SK-N-SH (cell line): ENCODE results near the gene RFTN1. TPM values are rescaled to one million over a fixed set of nuclear protein-coding genes. Genes with fewer than 3 reads are reported as not detected.

Experiments
- CTCF ChIA-PET: fragments of 300-600, 350-600 bp; formaldehyde crosslinking; extraction: SDS; loops from one replicate; lab custom pipeline; 2021; lab: Yijun Ruan, JAX
- POLR2A ChIA-PET: fragments of 350-600 bp; sonication (Branson Sonifier 250); formaldehyde crosslinking; extraction: SDS; loops from one replicate; lab custom pipeline; 2020; ENCODE audit warnings: antibody characterized with exemption, inconsistent platforms; lab: Yijun Ruan, JAX
- DNase-seq: peaks from one replicate; pipeline ENCODE4 v3.0.0; 2012
- H2AFZ ChIP-seq: fragments of 200-600 bp; sonication (generic); 2 replicates; pipeline ENCODE4 v1.8.1; 2016; ENCODE audit warnings: antibody characterized with exemption, mild to moderate bottlenecking, low read depth
- H3F3A ChIP-seq: fragments of 200-600 bp; sonication (generic); replicated peaks from 2 replicates; pipeline ENCODE3; 2016; ENCODE audit warnings: antibody characterized with exemption, mild to moderate bottlenecking; ENCODE audit not compliant: insufficient read depth
- H3K27ac ChIP-seq, 2 experiments: fragments of 200-500 bp in 1 of 2; fragments of 200-600 bp in 1 of 2; sonication (Bioruptor generic) in 1 of 2; sonication (generic), shearing (Covaris generic) in 1 of 2; 2 replicates each; pipeline versions ENCODE4 v1.5.1 to v1.6.1; 2014 to 2016; ENCODE audit warnings: low read depth in 2 of 2, inconsistent platforms in 1 of 2, low read length in 1 of 2, mild to moderate bottlenecking in 1 of 2, mixed read lengths in 1 of 2
- H3K27me3 ChIP-seq: fragments of 200-600 bp; sonication (generic), shearing (Covaris generic); 2 replicates; pipeline ENCODE4 v1.6.1; 2016; ENCODE audit warnings: mixed run types; ENCODE audit not compliant: insufficient read depth
- H3K36me3 ChIP-seq, 2 experiments: fragments of 200-500 bp in 1 of 2; fragments of 200-600 bp in 1 of 2; sonication (Bioruptor generic) in 1 of 2; sonication (generic) in 1 of 2; replicated peaks in 1 of 2; 2 replicates each; pipeline versions ENCODE3 to v1.5.1; 2014 to 2016; ENCODE audit warnings: low read length in 1 of 2, mild to moderate bottlenecking in 1 of 2; ENCODE audit not compliant: insufficient read depth in 2 of 2, control insufficient read depth in 1 of 2
- H3K4me1 ChIP-seq, 2 experiments: fragments of 200-500 bp in 1 of 2; fragments of 200-600 bp in 1 of 2; sonication (Bioruptor generic) in 1 of 2; sonication (generic), shearing (Covaris generic) in 1 of 2; 2 replicates each; pipeline versions ENCODE4 v1.5.1 to v1.6.1; 2014 to 2016; ENCODE audit warnings: low read depth in 1 of 2, low read length in 1 of 2, mixed run types in 1 of 2; ENCODE audit not compliant: insufficient read depth in 2 of 2, control insufficient read depth in 1 of 2
- H3K4me2 ChIP-seq: fragments of 200-600 bp; sonication (generic), shearing (Covaris generic); 2 replicates; pipeline ENCODE4 v1.6.1; 2017; ENCODE audit warnings: mixed run types
- H3K4me3 ChIP-seq, 2 experiments: fragments of 200-500 bp in 1 of 2; fragments of 200-600 bp in 1 of 2; sonication (Bioruptor generic) in 1 of 2; sonication (generic), shearing (Covaris generic) in 1 of 2; 2 replicates each; pipeline versions ENCODE4 v1.5.1 to v1.8.1; 2014 to 2016; ENCODE audit warnings: low read depth in 2 of 2, inconsistent platforms in 1 of 2, low read length in 1 of 2, mild to moderate bottlenecking in 1 of 2, mixed read lengths in 1 of 2, moderate library complexity in 1 of 2
- H3K79me2 ChIP-seq: fragments of 200-600 bp; sonication (generic); 2 replicates; pipeline ENCODE4 v1.8.1; 2017; ENCODE audit warnings: mild to moderate bottlenecking; ENCODE audit not compliant: insufficient read depth
- H3K9ac ChIP-seq: fragments of 200-600 bp; sonication (generic); 2 replicates; pipeline ENCODE4 v1.6.1; 2017; ENCODE audit warnings: mixed run types
- H3K9me2 ChIP-seq: fragments of 200-600 bp; sonication (generic); 2 replicates; pipeline ENCODE4 v1.6.1; 2017; ENCODE audit warnings: mixed run types
- H3K9me3 ChIP-seq: fragments of 200-600 bp; sonication (generic); 2 replicates; pipeline ENCODE4 v1.6.1; 2017; ENCODE audit warnings: mixed run types, mild to moderate bottlenecking, moderate library complexity
- H4K20me1 ChIP-seq: fragments of 200-600 bp; sonication (generic); 2 replicates; pipeline ENCODE4 v1.6.1; 2017; ENCODE audit warnings: mild to moderate bottlenecking, mixed run types; ENCODE audit not compliant: insufficient read depth
- EP300 ChIP-seq, 2 experiments: IDR thresholded peaks; 2 replicates each; pipeline versions ENCODE4 v1.4.0 to v1.6.1; 2012; ENCODE audit warnings: borderline replicate concordance in 1 of 2, low read depth in 1 of 2, low read length in 1 of 2
- FOSL2 ChIP-seq: IDR thresholded peaks from 2 replicates; pipeline ENCODE4 v1.4.0; 2012; ENCODE audit warnings: low read depth, mild to moderate bottlenecking, moderate library complexity, borderline replicate concordance
- JUND ChIP-seq: IDR thresholded peaks from 2 replicates; pipeline ENCODE4 v1.4.0; 2012
- NFIC ChIP-seq: IDR thresholded peaks from 2 replicates; pipeline ENCODE4 v1.4.0; 2012; ENCODE audit warnings: borderline replicate concordance
- POLR2AphosphoS5 ChIP-seq: IDR thresholded peaks from 2 replicates; pipeline ENCODE4 v1.6.1; 2012; ENCODE audit warnings: low read depth, low read length
- RCOR1 ChIP-seq: fragments of 150-350 bp; IDR thresholded peaks from 2 replicates; pipeline ENCODE4 v1.6.1; 2017; ENCODE audit warnings: antibody characterized with exemption, low read length
- RXRA ChIP-seq: IDR thresholded peaks from 2 replicates; pipeline ENCODE4 v1.4.0; 2012; ENCODE audit warnings: low read depth, mild to moderate bottlenecking, borderline replicate concordance
- SIN3A ChIP-seq: IDR thresholded peaks from 2 replicates; pipeline ENCODE4 v1.6.1; 2012; ENCODE audit warnings: low read depth, mild to moderate bottlenecking, low read length, moderate library complexity, borderline replicate concordance
- TEAD4 ChIP-seq: IDR thresholded peaks from 2 replicates; pipeline ENCODE4 v1.4.0; 2012; ENCODE audit warnings: mild to moderate bottlenecking, borderline replicate concordance; ENCODE audit not compliant: insufficient read depth
- YY1 ChIP-seq: IDR thresholded peaks from 2 replicates; pipeline ENCODE4 v1.4.0; 2012; ENCODE audit warnings: low read depth, mild to moderate bottlenecking
- WGBS: methylation state at CpG from one replicate; pipeline ENCODE4 v1.1.6; 2017; ENCODE audit warnings: low lambda C conversion rate; 5-methylcytosine and 5-hydroxymethylcytosine counted together
- polyA plus RNA-seq, 3 experiments: library from polyadenylated mRNA; depleted of rRNA; stranded (reverse); fragments of >200 nt; gene quantifications; 2 replicates each; pipeline ENCODE4 v1.2.3, GENCODE V29; 2012
- TF ChIP-seq, protein P1 (sequence below): IDR thresholded peaks from 2 replicates; pipeline ENCODE4; 2012
- TF ChIP-seq, protein P2 (sequence below): IDR thresholded peaks from 2 replicates; pipeline ENCODE4 v1.4.0; 2012; ENCODE audit warnings: low read depth, borderline replicate concordance
- TF ChIP-seq, protein P3 (sequence below): fragments of 150-350 bp; IDR thresholded peaks from 2 replicates; pipeline ENCODE4 v1.6.1; 2016; ENCODE audit warnings: mild to moderate bottlenecking, low read depth, low read length

The RFTN1 gene
- polyA plus RNA-seq, 1 of the 3 experiments (the other 2 are of a cell fraction) = 21.2 TPM

DNA sequence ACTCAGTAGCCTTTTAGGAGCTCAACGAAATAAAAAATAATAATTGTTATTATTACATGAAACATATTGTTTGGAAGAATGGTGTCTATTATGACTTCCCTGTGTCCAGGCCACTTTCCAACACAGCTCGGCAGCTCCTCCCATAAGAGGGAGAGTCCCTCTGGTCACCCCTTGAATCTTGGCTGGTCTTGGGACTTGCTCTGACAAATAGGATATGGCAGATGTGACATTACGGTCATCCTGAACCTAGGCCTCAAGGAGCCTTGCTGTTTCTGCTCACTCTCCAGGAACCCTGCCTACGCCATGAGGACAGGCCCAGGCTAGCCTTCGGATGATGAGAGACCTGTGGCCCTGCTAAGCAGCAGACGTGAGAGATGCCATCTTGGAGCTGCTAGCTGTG, 176.7 kb downstream of the RFTN1 start:
- Histone ChIP-seq H3K9ac (no peak overlapping the region), H3K36me3 (peaks cover 8 to 9% of the 10 kb centered on the region in 2 experiments), H3K4me2 (no peak overlapping the region), H3K27me3 (no peaks in the 10 kb centered on the region), H3K79me2 (no peaks in the 10 kb centered on the region), H3K4me3 (no peak overlapping the region), H3K4me1 (peaks cover 9 to 20% of the 10 kb centered on the region in 2 experiments; a peak in 2 of 4 replicates), H3K27ac (no peak overlapping the region; a peak in 1 of 4 replicates)
- CTCF ChIA-PET = interaction anchor here (0.7 to 1.1 kb wide), 2 partner anchors 47 to 58 kb away, joined by 3 to 4 read pairs; no protein-coding TSS in a partner anchor
- TF ChIP-seq YY1 = no peak
- no peak for TF ChIP-seq EP300 (IDR thresholded peaks at IDR 0.05; ENCODE audit: borderline replicate concordance in 1 of 2, low read depth in 1 of 2, low read length in 1 of 2)
- no peak for TF ChIP-seq FOSL2
- TF ChIP-seq, protein P1, sequence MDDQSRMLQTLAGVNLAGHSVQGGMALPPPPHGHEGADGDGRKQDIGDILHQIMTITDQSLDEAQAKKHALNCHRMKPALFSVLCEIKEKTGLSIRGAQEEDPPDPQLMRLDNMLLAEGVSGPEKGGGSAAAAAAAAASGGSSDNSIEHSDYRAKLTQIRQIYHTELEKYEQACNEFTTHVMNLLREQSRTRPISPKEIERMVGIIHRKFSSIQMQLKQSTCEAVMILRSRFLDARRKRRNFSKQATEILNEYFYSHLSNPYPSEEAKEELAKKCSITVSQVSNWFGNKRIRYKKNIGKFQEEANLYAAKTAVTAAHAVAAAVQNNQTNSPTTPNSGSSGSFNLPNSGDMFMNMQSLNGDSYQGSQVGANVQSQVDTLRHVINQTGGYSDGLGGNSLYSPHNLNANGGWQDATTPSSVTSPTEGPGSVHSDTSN = no peak
- TF ChIP-seq POLR2AphosphoS5 = no peak
- no peak for TF ChIP-seq SIN3A
- TF ChIP-seq JUND = no peak
- no peak for TF ChIP-seq TEAD4
- TF ChIP-seq NFIC = no peak
- TF ChIP-seq, protein P2, sequence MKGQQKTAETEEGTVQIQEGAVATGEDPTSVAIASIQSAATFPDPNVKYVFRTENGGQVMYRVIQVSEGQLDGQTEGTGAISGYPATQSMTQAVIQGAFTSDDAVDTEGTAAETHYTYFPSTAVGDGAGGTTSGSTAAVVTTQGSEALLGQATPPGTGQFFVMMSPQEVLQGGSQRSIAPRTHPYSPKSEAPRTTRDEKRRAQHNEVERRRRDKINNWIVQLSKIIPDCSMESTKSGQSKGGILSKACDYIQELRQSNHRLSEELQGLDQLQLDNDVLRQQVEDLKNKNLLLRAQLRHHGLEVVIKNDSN = no peak
- TF ChIP-seq RCOR1 = no peak
- TF ChIP-seq, protein P3, sequence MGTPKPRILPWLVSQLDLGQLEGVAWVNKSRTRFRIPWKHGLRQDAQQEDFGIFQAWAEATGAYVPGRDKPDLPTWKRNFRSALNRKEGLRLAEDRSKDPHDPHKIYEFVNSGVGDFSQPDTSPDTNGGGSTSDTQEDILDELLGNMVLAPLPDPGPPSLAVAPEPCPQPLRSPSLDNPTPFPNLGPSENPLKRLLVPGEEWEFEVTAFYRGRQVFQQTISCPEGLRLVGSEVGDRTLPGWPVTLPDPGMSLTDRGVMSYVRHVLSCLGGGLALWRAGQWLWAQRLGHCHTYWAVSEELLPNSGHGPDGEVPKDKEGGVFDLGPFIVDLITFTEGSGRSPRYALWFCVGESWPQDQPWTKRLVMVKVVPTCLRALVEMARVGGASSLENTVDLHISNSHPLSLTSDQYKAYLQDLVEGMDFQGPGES = no peak
- TF ChIP-seq, all 33 proteins: peak for 0
- no peaks in the 10 kb centered on the region for H4K20me1 ChIP-seq
- H3F3A ChIP-seq = peaks cover 6% of the 10 kb centered on the region
- WGBS = 93% methylated on average over 6 of the region's 6 CpGs
- peaks cover 6% of the 10 kb centered on the region; the same call in 1 of the 2 replicates for H3K9me3 ChIP-seq
- POLR2A ChIA-PET = no interaction called here
- H3K9me2 ChIP-seq = no peaks in the 10 kb centered on the region
- DNase-seq = no peak
- no peak overlapping the region for H2AFZ ChIP-seq

DNA sequence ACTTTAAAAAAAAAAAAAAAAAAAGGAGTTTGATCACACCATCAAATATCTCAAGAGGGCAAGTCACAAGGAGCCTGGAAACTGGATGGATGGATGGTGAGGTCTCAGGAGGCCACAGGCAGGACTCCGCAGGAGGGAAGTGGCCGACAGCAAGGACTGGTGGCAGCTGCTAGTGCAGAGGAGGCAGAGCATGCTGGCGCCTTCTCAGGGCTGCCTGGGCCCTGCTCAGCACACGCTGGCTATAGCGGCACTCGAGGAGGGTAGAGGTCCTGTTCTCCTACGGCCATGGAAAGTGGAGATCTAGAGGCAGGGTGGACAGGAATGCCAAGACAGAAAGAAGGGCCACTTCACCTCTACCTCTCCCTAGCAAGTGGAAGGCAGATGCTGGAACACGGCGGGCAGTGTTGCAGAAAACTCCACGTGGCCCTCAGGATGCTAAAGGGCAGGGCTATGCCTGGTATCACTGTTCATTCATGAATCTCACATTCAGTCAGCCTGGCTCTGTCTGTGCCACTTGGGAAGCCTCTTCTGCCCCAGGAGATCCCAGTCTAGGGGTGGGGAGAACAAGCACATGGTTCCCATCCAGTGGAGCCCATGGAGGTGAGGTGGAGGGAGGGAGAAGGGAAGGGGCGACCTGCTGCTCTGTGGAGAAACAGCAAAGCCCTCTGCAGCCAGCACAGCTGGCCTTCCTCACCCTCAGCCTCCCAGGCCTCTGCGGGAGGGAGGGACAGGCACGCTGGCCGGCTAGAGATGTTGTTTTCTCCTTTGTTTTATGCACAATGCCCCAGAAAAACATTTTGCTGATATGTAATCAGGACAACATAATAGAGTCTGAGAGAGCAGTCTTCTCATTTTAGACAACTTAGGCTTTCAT, 177.5 kb downstream of the RFTN1 start:
- no peaks in the 10 kb centered on the region for H4K20me1 ChIP-seq
- no peak for TF ChIP-seq RXRA
- CTCF ChIA-PET = interaction anchor here (0.7 to 1.1 kb wide), 2 partner anchors 46 to 58 kb away, joined by 3 to 4 read pairs; no protein-coding TSS in a partner anchor
- peaks cover 8 to 17% of the 10 kb centered on the region in 2 experiments for H3K36me3 ChIP-seq
- peaks cover 6% of the 10 kb centered on the region for H3F3A ChIP-seq
- DNase-seq = no peak
- H3K4me2 ChIP-seq = no peak overlapping the region
- H3K9me3 ChIP-seq = peaks cover 10% of the 10 kb centered on the region; the same call in 1 of the 2 replicates
- H3K9ac ChIP-seq = no peak overlapping the region
- no peaks in the 10 kb centered on the region for H3K79me2 ChIP-seq
- POLR2A ChIA-PET = no interaction called here
- H3K9me2 ChIP-seq = no peaks in the 10 kb centered on the region
- no peak overlapping the region for H2AFZ ChIP-seq
- no peak overlapping the region; a peak in 1 of 4 replicates for H3K27ac ChIP-seq
- 92% methylated on average over 11 of the region's 14 CpGs for WGBS
- H3K4me3 ChIP-seq = no peak overlapping the region
- peaks cover 9 to 20% of the 10 kb centered on the region in 2 experiments; a peak in 2 of 4 replicates for H3K4me1 ChIP-seq
- no peaks in the 10 kb centered on the region for H3K27me3 ChIP-seq
